Measurements from ENCODE around the gene NEK7.
"Not testable (repeated sequence)": the region's sequence is repeated elsewhere in the genome, so short reads cannot be mapped to it uniquely, and the experiment has no call there.

The NEK7 gene

GRCh38 chr1:198205016-198205684 is 48.4 kb downstream of the NEK7 start:
- no peak for DNase-seq (ENCODE audit: low read depth in 2 of 2)

- DNase-seq (ENCODE audit: low read depth in 2 of 2), result no peak
Observed at GRCh38 chr1:198206292-198206691, 49.5 kb downstream of the NEK7 start.

GRCh38 chr1:198211696-198212095 is 54.9 kb downstream of the NEK7 start:
- no peak for DNase-seq (ENCODE audit: low read depth in 2 of 2)

GRCh38 chr1:198212126-198212525 is 55.3 kb downstream of the NEK7 start:
- DNase-seq (ENCODE audit: low read depth in 2 of 2), result no peak

GRCh38 chr1:198212675-198213074 is 55.9 kb downstream of the NEK7 start:
- DNase-seq (ENCODE audit: low read depth in 2 of 2), result no peak

GRCh38 chr1:198214924-198215323 is 58.1 kb downstream of the NEK7 start:
- DNase-seq (ENCODE audit: low read depth in 2 of 2), result no peak

- no peak for DNase-seq (ENCODE audit: low read depth in 2 of 2)
Observed at GRCh38 chr1:198220428-198220827, 63.6 kb downstream of the NEK7 start.

GRCh38 chr1:198227010-198227409 is 70.2 kb downstream of the NEK7 start:
- not testable (repeated sequence) for DNase-seq (ENCODE audit: low read depth in 2 of 2)

GRCh38 chr1:198227454-198227853 is 70.7 kb downstream of the NEK7 start:
- not testable (repeated sequence) for DNase-seq (ENCODE audit: low read depth in 2 of 2)

- no peak for DNase-seq (ENCODE audit: low read depth in 2 of 2)
Observed at GRCh38 chr1:198228925-198229324, 72.1 kb downstream of the NEK7 start.

- DNase-seq (ENCODE audit: low read depth in 2 of 2), result no peak
Observed at GRCh38 chr1:198231779-198232178, 75.0 kb downstream of the NEK7 start.

- DNase-seq (ENCODE audit: low read depth in 2 of 2), result no peak
Observed at GRCh38 chr1:198232378-198232777, 75.6 kb downstream of the NEK7 start.

GRCh38 chr1:198232940-198233675 is 76.3 kb downstream of the NEK7 start:
- no peak for DNase-seq (ENCODE audit: low read depth in 2 of 2)

- DNase-seq (ENCODE audit: low read depth in 2 of 2), result no peak
Observed at GRCh38 chr1:198234520-198235251, 77.9 kb downstream of the NEK7 start.

GRCh38 chr1:198238121-198238520 is 81.3 kb downstream of the NEK7 start:
- no peak for DNase-seq (ENCODE audit: low read depth in 2 of 2)

- DNase-seq (ENCODE audit: low read depth in 2 of 2), result no peak
Observed at GRCh38 chr1:198241553-198241952, 84.8 kb downstream of the NEK7 start.

GRCh38 chr1:198244772-198245171 is 88.0 kb downstream of the NEK7 start:
- no peak for DNase-seq (ENCODE audit: low read depth in 2 of 2)

- no peak for DNase-seq (ENCODE audit: low read depth in 2 of 2)
Observed at GRCh38 chr1:198245379-198245778, 88.6 kb downstream of the NEK7 start.

- DNase-seq (ENCODE audit: low read depth in 2 of 2), result no peak
Observed at GRCh38 chr1:198246337-198246736, 89.5 kb downstream of the NEK7 start.

- DNase-seq (ENCODE audit: low read depth in 2 of 2), result no peak
Observed at GRCh38 chr1:198253259-198253658, 96.5 kb downstream of the NEK7 start.

- no peak for DNase-seq (ENCODE audit: low read depth in 2 of 2)
Observed at GRCh38 chr1:198253668-198254067, 96.9 kb downstream of the NEK7 start.

GRCh38 chr1:198254521-198254920 is 97.7 kb downstream of the NEK7 start:
- no peak for DNase-seq (ENCODE audit: low read depth in 2 of 2)

GRCh38 chr1:198254948-198255347 is 98.2 kb downstream of the NEK7 start:
- DNase-seq (ENCODE audit: low read depth in 2 of 2), result no peak
